NT2/D1 (cell line): ENCODE measurements around the gene CDH13.

Experiments used
- YY1 ChIP-seq: IDR thresholded peaks from 2 replicates; pipeline ENCODE4 v1.6.1; 2011; ENCODE audit not compliant: insufficient read length, insufficient read depth
- ZNF274 ChIP-seq: IDR thresholded peaks from 2 replicates; pipeline ENCODE4 v1.6.1; 2011; ENCODE audit warnings: mild to moderate bottlenecking, low read depth, low read length

GRCh38 chr16:83743720-83744119 is 1117.0 kb downstream of the CDH13 start:
- TF ChIP-seq ZNF274 (no peak), YY1 (no peak)
